Upper lobe of right lung (tissue), 1 donor: Measurements from ENCODE around the gene LAMA2. TPM values are rescaled to one million over a fixed set of nuclear protein-coding genes. Genes with fewer than 3 reads are reported as not detected.

Experiments used
- ATAC-seq: fragments of 200-7000 bp; cut with Tn5 transposase; one replicate; pipeline ENCODE4 v1.9.1; 2020; ENCODE audit warnings: mild to moderate bottlenecking, moderate library complexity
- DNase-seq: peaks from one replicate; pipeline ENCODE4 v3.0.0-alpha.2; 2020
- H3K27ac ChIP-seq: fragments of 200-600 bp; one replicate; pipeline ENCODE4 v1.8.0; 2022
- H3K27me3 ChIP-seq: fragments of 200-600 bp; one replicate; pipeline ENCODE4 v1.8.0; 2022; ENCODE audit warnings: mild to moderate bottlenecking
- H3K36me3 ChIP-seq: fragments of 200-600 bp; one replicate; pipeline ENCODE4 v1.8.0; 2022
- H3K4me1 ChIP-seq: fragments of 200-600 bp; one replicate; pipeline ENCODE4 v1.8.0; 2022
- H3K4me3 ChIP-seq: fragments of 200-600 bp; one replicate; pipeline ENCODE4 v1.8.0; 2022; ENCODE audit warnings: mild to moderate bottlenecking
- H3K9me3 ChIP-seq: fragments of 200-600 bp; one replicate; pipeline ENCODE4 v1.8.0; 2022
- CTCF ChIP-seq: fragments of 200-600 bp; IDR thresholded peaks from one replicate; pipeline ENCODE4 v1.8.0; 2022; ENCODE audit warnings: antibody characterized with exemption
- intact Hi-C: fragments of 100-400 bp; cut with DNase I; formaldehyde crosslinking; loops from one replicate; pipeline ENCODE4 v1.11.0; 2022
- total RNA-seq: library from RNA; stranded (reverse); fragmentation: NEBNext Ultra II Directional; extraction: Animal tissue kit (Norgen Biotek cat#: 25700); gene quantifications from one replicate; pipeline ENCODE4 v1.2.1, GENCODE V29; 2021
- donor health status: DM: no; HTN: yes; CAD: no; lungs with severe emphysema.

Gene LAMA2
- total RNA-seq, 1 donor from 2014 or later = 42.1 TPM

- ATAC-seq = no peak
- intact Hi-C loops = no loop called here
- Histone ChIP-seq H3K9me3 (no peaks in the 10 kb centered on the region), H3K27me3 (no peaks in the 10 kb centered on the region), H3K4me3 (no peak overlapping the region), H3K27ac (no peak overlapping the region), H3K4me1 (no peaks in the 10 kb centered on the region), H3K36me3 (peaks cover 15% of the 10 kb centered on the region)
- TF ChIP-seq CTCF = no peak
- no peak for DNase-seq
Observed at GRCh38 chr6:129460221-129460620, 577.3 kb downstream of the LAMA2 start.

- TF ChIP-seq CTCF = no peak
- DNase-seq = no peak
- H3K27me3 ChIP-seq = no peaks in the 10 kb centered on the region
- intact Hi-C loops = no loop called here
- ATAC-seq = no peak
- H3K4me3 ChIP-seq = no peak overlapping the region
- no peaks in the 10 kb centered on the region for H3K4me1 ChIP-seq
- no peaks in the 10 kb centered on the region for H3K9me3 ChIP-seq
- H3K27ac ChIP-seq = no peak overlapping the region
- H3K36me3 ChIP-seq = no peaks in the 10 kb centered on the region
Observed at GRCh38 chr6:129469070-129469662, 586.2 kb downstream of the LAMA2 start.

GRCh38 chr6:129472239-129472638 is 589.3 kb downstream of the LAMA2 start:
- Histone ChIP-seq H3K4me1 (no peaks in the 10 kb centered on the region), H3K36me3 (no peaks in the 10 kb centered on the region), H3K4me3 (no peak overlapping the region), H3K27me3 (no peaks in the 10 kb centered on the region), H3K27ac (no peak overlapping the region), H3K9me3 (no peaks in the 10 kb centered on the region)
- no peak for DNase-seq
- ATAC-seq = no peak
- TF ChIP-seq CTCF = no peak
- intact Hi-C loops = no loop called here

GRCh38 chr6:129473546-129473945 is 590.6 kb downstream of the LAMA2 start:
- H3K9me3 ChIP-seq = no peaks in the 10 kb centered on the region
- no peak overlapping the region for H3K27ac ChIP-seq
- no peaks in the 10 kb centered on the region for H3K4me1 ChIP-seq
- H3K27me3 ChIP-seq = no peaks in the 10 kb centered on the region
- DNase-seq (no peak), ATAC-seq (no peak)
- TF ChIP-seq CTCF = no peak
- H3K4me3 ChIP-seq = no peak overlapping the region
- intact Hi-C loops = no loop called here
- no peaks in the 10 kb centered on the region for H3K36me3 ChIP-seq

GRCh38 chr6:129475477-129476247 is 592.7 kb downstream of the LAMA2 start:
- Histone ChIP-seq H3K4me1 (no peaks in the 10 kb centered on the region), H3K36me3 (no peaks in the 10 kb centered on the region), H3K27ac (no peak overlapping the region), H3K4me3 (no peak overlapping the region), H3K9me3 (no peaks in the 10 kb centered on the region), H3K27me3 (no peaks in the 10 kb centered on the region)
- intact Hi-C loops = no loop called here
- no peak for TF ChIP-seq CTCF
- no peak for ATAC-seq
- no peak for DNase-seq
